Sigmoid colon (tissue), 4 donors: ENCODE data around the gene DNAH3.

Experiments
- EP300 ChIP-seq, 4 donors: sonication (generic); formaldehyde crosslinking; IDR thresholded peaks; one replicate each; pipeline ENCODE4 v1.6.1; 2017; ENCODE audit warnings: antibody characterized with exemption in 4 of 4
- POLR2A ChIP-seq, 2 donors: fragments of 450-650 bp; IDR thresholded peaks; one replicate each; pipeline ENCODE4 v1.6.1; 2016; ENCODE audit warnings: antibody characterized with exemption in 2 of 2, mild to moderate bottlenecking in 2 of 2, moderate library complexity in 2 of 2
- POLR2AphosphoS5 ChIP-seq, 4 donors: sonication (generic); formaldehyde crosslinking; IDR thresholded peaks; one replicate each; pipeline ENCODE4 v1.6.1; 2017; ENCODE audit warnings: antibody characterized with exemption in 4 of 4
- TF ChIP-seq, protein P1 (sequence below), 4 experiments: fragments of 450-650 bp in 3 of 4; fragments of 200-600 bp in 1 of 4; IDR thresholded peaks; one replicate each; pipeline ENCODE4 v1.5.1; 2016 to 2019; ENCODE audit warnings: antibody characterized with exemption in 4 of 4, mild to moderate bottlenecking in 3 of 4, moderate library complexity in 2 of 4

DNA sequence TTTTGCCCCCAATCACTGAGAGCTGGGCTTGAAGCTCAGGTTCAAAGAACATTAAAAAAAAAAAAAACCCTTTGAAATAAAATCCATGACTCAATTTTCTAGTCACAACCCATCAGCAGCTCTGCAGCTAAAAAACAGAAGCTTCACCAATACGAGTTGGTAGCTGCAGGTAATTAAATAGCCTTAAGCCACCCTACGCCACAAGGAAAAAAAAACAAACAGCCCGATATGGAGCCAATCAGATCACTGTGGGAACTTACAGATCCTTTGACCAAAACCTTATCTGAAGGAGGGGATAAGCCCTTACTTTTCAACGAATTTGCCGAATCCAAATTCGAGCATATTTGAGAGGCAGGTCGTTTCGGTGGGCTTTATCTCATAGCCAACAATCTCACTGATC is 69.3 kb downstream of the DNAH3 start:
- TF ChIP-seq, protein P1, sequence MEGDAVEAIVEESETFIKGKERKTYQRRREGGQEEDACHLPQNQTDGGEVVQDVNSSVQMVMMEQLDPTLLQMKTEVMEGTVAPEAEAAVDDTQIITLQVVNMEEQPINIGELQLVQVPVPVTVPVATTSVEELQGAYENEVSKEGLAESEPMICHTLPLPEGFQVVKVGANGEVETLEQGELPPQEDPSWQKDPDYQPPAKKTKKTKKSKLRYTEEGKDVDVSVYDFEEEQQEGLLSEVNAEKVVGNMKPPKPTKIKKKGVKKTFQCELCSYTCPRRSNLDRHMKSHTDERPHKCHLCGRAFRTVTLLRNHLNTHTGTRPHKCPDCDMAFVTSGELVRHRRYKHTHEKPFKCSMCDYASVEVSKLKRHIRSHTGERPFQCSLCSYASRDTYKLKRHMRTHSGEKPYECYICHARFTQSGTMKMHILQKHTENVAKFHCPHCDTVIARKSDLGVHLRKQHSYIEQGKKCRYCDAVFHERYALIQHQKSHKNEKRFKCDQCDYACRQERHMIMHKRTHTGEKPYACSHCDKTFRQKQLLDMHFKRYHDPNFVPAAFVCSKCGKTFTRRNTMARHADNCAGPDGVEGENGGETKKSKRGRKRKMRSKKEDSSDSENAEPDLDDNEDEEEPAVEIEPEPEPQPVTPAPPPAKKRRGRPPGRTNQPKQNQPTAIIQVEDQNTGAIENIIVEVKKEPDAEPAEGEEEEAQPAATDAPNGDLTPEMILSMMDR (IDR thresholded peaks at IDR 0.05), result no peak
- TF ChIP-seq POLR2A (IDR thresholded peaks at IDR 0.05) (no peak), POLR2AphosphoS5 (IDR thresholded peaks at IDR 0.05) (no peak), EP300 (IDR thresholded peaks at IDR 0.05) (no peak)
